ENCODE results near the gene TM4SF20.
"Not testable (repeated sequence)": the region's sequence is repeated elsewhere in the genome, so short reads cannot be mapped to it uniquely, and the experiment has no call there.

The TM4SF20 gene

GRCh38 chr2:227383686-227384085, 4.6 kb upstream of the TM4SF20 start:
- no peaks in the 10 kb centered on the region for H3K27me3 ChIP-seq (ENCODE audit: insufficient read depth, low read length, poor library complexity, severe bottlenecking)
- no peaks in the 10 kb centered on the region for H3K36me3 ChIP-seq (ENCODE audit: insufficient read depth, low read length)
- TF ChIP-seq CTCF (conservative IDR thresholded peaks at IDR 0.05; ENCODE audit: low read length) (no peak), EZH2phosphoT487 (IDR thresholded peaks at IDR 0.05; ENCODE audit: borderline replicate concordance) (no peak)
- no peak overlapping the region for H2AFZ ChIP-seq (ENCODE audit: low read length)
- H3K9ac ChIP-seq (ENCODE audit: low read depth, low read length, poor library complexity, severe bottlenecking) = no peak overlapping the region
- H3K4me1 ChIP-seq (ENCODE audit: insufficient read depth, low read length, poor library complexity, severe bottlenecking) = no peaks in the 10 kb centered on the region
- H3F3A ChIP-seq (ENCODE audit: low read depth) = no peaks in the 10 kb centered on the region
- no peaks in the 10 kb centered on the region for H3K79me2 ChIP-seq (ENCODE audit: insufficient read depth, low read length)
- H3K9me2 ChIP-seq (replicated peaks; ENCODE audit: low read depth, low read length) = no peaks in the 10 kb centered on the region
- H4K20me1 ChIP-seq (ENCODE audit: insufficient read depth, low read length, poor library complexity, severe bottlenecking) = no peaks in the 10 kb centered on the region
- H3K4me2 ChIP-seq (ENCODE audit: low read depth, low read length, poor library complexity, severe bottlenecking) = no peak overlapping the region
- H3K9me3 ChIP-seq (ENCODE audit: insufficient read depth, low read depth, low read length) = no peaks in the 10 kb centered on the region
- no peak overlapping the region for H3K4me3 ChIP-seq (ENCODE audit: low read length, poor library complexity, severe bottlenecking)

GRCh38 chr2:227382241-227382835, 3.2 kb upstream of the TM4SF20 start:
- H3K9me2 ChIP-seq (replicated peaks; ENCODE audit: low read depth, low read length); H3K4me1 ChIP-seq (ENCODE audit: insufficient read depth, low read length, poor library complexity, severe bottlenecking); H3K79me2 ChIP-seq (ENCODE audit: insufficient read depth, low read length); H4K20me1 ChIP-seq (ENCODE audit: insufficient read depth, low read length, poor library complexity, severe bottlenecking); H3K4me2 ChIP-seq (ENCODE audit: low read depth, low read length, poor library complexity, severe bottlenecking); H2AFZ ChIP-seq (ENCODE audit: low read length); H3K9me3 ChIP-seq (ENCODE audit: insufficient read depth, low read depth, low read length); H3K4me3 ChIP-seq (ENCODE audit: low read length, poor library complexity, severe bottlenecking); H3K27me3 ChIP-seq (ENCODE audit: insufficient read depth, low read length, poor library complexity, severe bottlenecking); H3F3A ChIP-seq (ENCODE audit: low read depth); H3K36me3 ChIP-seq (ENCODE audit: insufficient read depth, low read length); H3K9ac ChIP-seq (ENCODE audit: low read depth, low read length, poor library complexity, severe bottlenecking): not testable (repeated sequence)

DNA sequence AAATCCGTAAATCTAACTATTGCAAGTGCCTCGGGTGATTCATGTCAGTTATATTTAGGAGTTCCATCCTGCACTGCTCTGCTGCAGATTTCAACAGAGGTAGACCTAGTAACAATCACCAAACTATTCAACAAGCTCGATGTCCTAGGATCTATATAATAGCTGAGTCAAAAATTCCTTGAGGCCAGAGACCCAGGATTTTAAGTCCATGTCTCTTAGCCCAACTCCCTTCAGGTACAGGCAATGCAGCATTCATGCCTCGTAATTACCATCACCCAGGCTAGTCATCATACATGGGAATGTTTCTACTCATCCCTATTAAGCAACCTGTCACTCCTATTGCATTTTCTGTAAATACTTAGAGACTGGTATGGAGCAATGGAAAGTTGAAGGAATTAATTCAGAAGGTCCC, 729 bp downstream of the TM4SF20 start:
- Histone ChIP-seq H3K9me3 (ENCODE audit: insufficient read depth, low read depth, low read length) (no peaks in the 10 kb centered on the region), H3K36me3 (ENCODE audit: insufficient read depth, low read length) (no peaks in the 10 kb centered on the region), H4K20me1 (ENCODE audit: insufficient read depth, low read length, poor library complexity, severe bottlenecking) (no peaks in the 10 kb centered on the region), H3K27me3 (ENCODE audit: insufficient read depth, low read length, poor library complexity, severe bottlenecking) (no peaks in the 10 kb centered on the region), H2AFZ (ENCODE audit: low read length) (no peak overlapping the region), H3K4me1 (ENCODE audit: insufficient read depth, low read length, poor library complexity, severe bottlenecking) (peaks cover 32% of the 10 kb centered on the region), H3F3A (ENCODE audit: low read depth) (no peaks in the 10 kb centered on the region), H3K79me2 (ENCODE audit: insufficient read depth, low read length) (no peaks in the 10 kb centered on the region), H3K4me2 (ENCODE audit: low read depth, low read length, poor library complexity, severe bottlenecking) (no peak overlapping the region), H3K9ac (ENCODE audit: low read depth, low read length, poor library complexity, severe bottlenecking) (no peak overlapping the region), H3K9me2 (replicated peaks; ENCODE audit: low read depth, low read length) (no peaks in the 10 kb centered on the region), H3K4me3 (ENCODE audit: low read length, poor library complexity, severe bottlenecking) (no peak overlapping the region)
- TF ChIP-seq EZH2phosphoT487 (IDR thresholded peaks at IDR 0.05; ENCODE audit: borderline replicate concordance) = no peak
- no peak for TF ChIP-seq CTCF (conservative IDR thresholded peaks at IDR 0.05; ENCODE audit: low read length)

All from Loucy (cell line).